ENCODE measurements around the gene SPAAR. TPM values are rescaled to one million over a fixed set of nuclear protein-coding genes. Genes with fewer than 3 reads are reported as not detected.

The SPAAR gene
- total and polyA plus RNA-seq, 4 donors, result 0.65 to 2.4 (median 1.1) TPM

DNA sequence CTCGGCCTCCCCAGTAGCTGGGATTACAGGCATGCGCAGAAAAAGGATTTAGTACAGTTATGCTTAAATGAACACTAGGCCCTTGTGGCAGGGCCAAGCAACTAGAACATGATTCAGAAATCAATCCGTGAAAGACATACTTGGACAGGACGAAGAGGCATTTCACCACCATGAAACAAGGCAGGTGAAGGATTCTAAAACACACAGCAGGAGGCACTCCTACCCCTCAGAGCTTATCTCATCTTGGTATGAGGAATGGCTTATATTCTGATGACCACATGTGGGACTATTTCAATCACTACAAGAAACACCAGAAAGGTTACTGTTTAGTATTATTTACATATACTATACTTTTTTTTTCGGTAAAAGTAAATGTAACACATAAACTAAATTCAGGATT is 33.0 kb downstream of the SPAAR start:
- H3K9me3 ChIP-seq (ENCODE audit: control insufficient read depth in 4 of 4, low read length in 3 of 4), result no peaks in the 10 kb centered on the region
- H3K27ac ChIP-seq (ENCODE audit: low read depth in 1 of 2, low read length in 2 of 2), result no peak overlapping the region
- H3K9ac ChIP-seq (ENCODE audit: low read depth in 1 of 2, low read length in 2 of 2), result no peak overlapping the region
- no peaks in the 10 kb centered on the region for H3K27me3 ChIP-seq (ENCODE audit: control insufficient read depth in 4 of 4, insufficient read depth in 4 of 4, low read length in 3 of 4)
- no peak for DNase-seq (ENCODE audit: low spot score)
- WGBS, result 94% methylated on average over 5 of the region's 5 CpGs
- H3K4me1 ChIP-seq (ENCODE audit: control insufficient read depth in 4 of 4, insufficient read depth in 4 of 4, low read length in 3 of 4), result peaks cover 0 to 9% (median 4%) of the 10 kb centered on the region in 4 donors
- no peak overlapping the region for H3K4me3 ChIP-seq (ENCODE audit: low read depth in 1 of 3, low read length in 3 of 3)
- no peak for TF ChIP-seq RAD21 (IDR thresholded peaks at IDR 0.05)
- TF ChIP-seq GABPA (IDR thresholded peaks at IDR 0.05 in 1 of 2, conservative IDR thresholded peaks at IDR 0.05 in 1 of 2), result no peak
- no peak for TF ChIP-seq HNF4G (IDR thresholded peaks at IDR 0.05)
- TF ChIP-seq EGR1 (IDR thresholded peaks at IDR 0.05; ENCODE audit: low read depth in 2 of 2), result no peak
- TF ChIP-seq REST (IDR thresholded peaks at IDR 0.05), result no peak
- no peak for TF ChIP-seq JUND (IDR thresholded peaks at IDR 0.05)
- no peak for TF ChIP-seq YY1 (IDR thresholded peaks at IDR 0.05)
- no peak for TF ChIP-seq RXRA (IDR thresholded peaks at IDR 0.05)
- no peak for TF ChIP-seq SP1 (IDR thresholded peaks at IDR 0.05)
- TF ChIP-seq FOXA1 (IDR thresholded peaks at IDR 0.05), result no peak
- TF ChIP-seq, protein P1, sequence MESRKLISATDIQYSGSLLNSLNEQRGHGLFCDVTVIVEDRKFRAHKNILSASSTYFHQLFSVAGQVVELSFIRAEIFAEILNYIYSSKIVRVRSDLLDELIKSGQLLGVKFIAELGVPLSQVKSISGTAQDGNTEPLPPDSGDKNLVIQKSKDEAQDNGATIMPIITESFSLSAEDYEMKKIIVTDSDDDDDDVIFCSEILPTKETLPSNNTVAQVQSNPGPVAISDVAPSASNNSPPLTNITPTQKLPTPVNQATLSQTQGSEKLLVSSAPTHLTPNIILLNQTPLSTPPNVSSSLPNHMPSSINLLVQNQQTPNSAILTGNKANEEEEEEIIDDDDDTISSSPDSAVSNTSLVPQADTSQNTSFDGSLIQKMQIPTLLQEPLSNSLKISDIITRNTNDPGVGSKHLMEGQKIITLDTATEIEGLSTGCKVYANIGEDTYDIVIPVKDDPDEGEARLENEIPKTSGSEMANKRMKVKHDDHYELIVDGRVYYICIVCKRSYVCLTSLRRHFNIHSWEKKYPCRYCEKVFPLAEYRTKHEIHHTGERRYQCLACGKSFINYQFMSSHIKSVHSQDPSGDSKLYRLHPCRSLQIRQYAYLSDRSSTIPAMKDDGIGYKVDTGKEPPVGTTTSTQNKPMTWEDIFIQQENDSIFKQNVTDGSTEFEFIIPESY (IDR thresholded peaks at IDR 0.05), result no peak
- TF ChIP-seq MAX (IDR thresholded peaks at IDR 0.05), result no peak
- TF ChIP-seq, protein P2, sequence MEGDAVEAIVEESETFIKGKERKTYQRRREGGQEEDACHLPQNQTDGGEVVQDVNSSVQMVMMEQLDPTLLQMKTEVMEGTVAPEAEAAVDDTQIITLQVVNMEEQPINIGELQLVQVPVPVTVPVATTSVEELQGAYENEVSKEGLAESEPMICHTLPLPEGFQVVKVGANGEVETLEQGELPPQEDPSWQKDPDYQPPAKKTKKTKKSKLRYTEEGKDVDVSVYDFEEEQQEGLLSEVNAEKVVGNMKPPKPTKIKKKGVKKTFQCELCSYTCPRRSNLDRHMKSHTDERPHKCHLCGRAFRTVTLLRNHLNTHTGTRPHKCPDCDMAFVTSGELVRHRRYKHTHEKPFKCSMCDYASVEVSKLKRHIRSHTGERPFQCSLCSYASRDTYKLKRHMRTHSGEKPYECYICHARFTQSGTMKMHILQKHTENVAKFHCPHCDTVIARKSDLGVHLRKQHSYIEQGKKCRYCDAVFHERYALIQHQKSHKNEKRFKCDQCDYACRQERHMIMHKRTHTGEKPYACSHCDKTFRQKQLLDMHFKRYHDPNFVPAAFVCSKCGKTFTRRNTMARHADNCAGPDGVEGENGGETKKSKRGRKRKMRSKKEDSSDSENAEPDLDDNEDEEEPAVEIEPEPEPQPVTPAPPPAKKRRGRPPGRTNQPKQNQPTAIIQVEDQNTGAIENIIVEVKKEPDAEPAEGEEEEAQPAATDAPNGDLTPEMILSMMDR (IDR thresholded peaks at IDR 0.05; ENCODE audit: low read depth, low read length, missing input control), result no peak
- no peak for TF ChIP-seq FOXA2 (IDR thresholded peaks at IDR 0.05)
- TF ChIP-seq NR2F2 (IDR thresholded peaks at IDR 0.05), result no peak
- TF ChIP-seq TAF1 (conservative IDR thresholded peaks at IDR 0.05), result no peak
- no peaks in the 10 kb centered on the region for H3K36me3 ChIP-seq (ENCODE audit: control insufficient read depth in 4 of 4, insufficient read depth in 3 of 4, low read depth in 1 of 4, low read length in 3 of 4)

GRCh38 chr9:35944173-35944572 is 34.9 kb downstream of the SPAAR start:
- Histone ChIP-seq H3K36me3 (ENCODE audit: control insufficient read depth in 4 of 4, insufficient read depth in 3 of 4, low read depth in 1 of 4, low read length in 3 of 4) (no peaks in the 10 kb centered on the region), H3K27ac (ENCODE audit: low read depth in 1 of 2, low read length in 2 of 2) (no peak overlapping the region), H3K4me3 (ENCODE audit: low read depth in 1 of 3, low read length in 3 of 3) (no peak overlapping the region), H3K4me1 (ENCODE audit: control insufficient read depth in 4 of 4, insufficient read depth in 4 of 4, low read length in 3 of 4) (peaks cover 0 to 9% (median 4%) of the 10 kb centered on the region in 4 donors), H3K9me3 (ENCODE audit: control insufficient read depth in 4 of 4, low read length in 3 of 4) (no peaks in the 10 kb centered on the region), H3K27me3 (ENCODE audit: control insufficient read depth in 4 of 4, insufficient read depth in 4 of 4, low read length in 3 of 4) (no peaks in the 10 kb centered on the region), H3K9ac (ENCODE audit: low read depth in 1 of 2, low read length in 2 of 2) (no peak overlapping the region)
- DNase-seq (ENCODE audit: low spot score), result no peak
- TF ChIP-seq MAX (IDR thresholded peaks at IDR 0.05) (no peak), YY1 (IDR thresholded peaks at IDR 0.05) (no peak), FOXA1 (IDR thresholded peaks at IDR 0.05) (no peak), FOXA2 (IDR thresholded peaks at IDR 0.05) (no peak), HNF4G (IDR thresholded peaks at IDR 0.05) (no peak), SP1 (IDR thresholded peaks at IDR 0.05) (no peak), RAD21 (IDR thresholded peaks at IDR 0.05) (no peak), NR2F2 (IDR thresholded peaks at IDR 0.05) (no peak), JUND (IDR thresholded peaks at IDR 0.05) (no peak), ATF3 (IDR thresholded peaks at IDR 0.05) (no peak), REST (IDR thresholded peaks at IDR 0.05) (no peak)
- TF ChIP-seq, protein P1 (IDR thresholded peaks at IDR 0.05), result no peak
- 91% methylated on average over 3 of the region's 3 CpGs for WGBS

Data from liver (tissue), 9 donors.